Prostate gland (tissue), 2 donors: ENCODE measurements around the gene OGFOD3.

ENCODE experiments used
- POLR2AphosphoS5 ChIP-seq: sonication (generic); formaldehyde crosslinking; IDR thresholded peaks from one replicate; pipeline ENCODE4 v1.6.1; 2017; ENCODE audit warnings: antibody characterized with exemption
- TF ChIP-seq, protein P1 (sequence below), 4 experiments: fragments of 200-600 bp in 2 of 4; fragments of 450-650 bp in 2 of 4; sonication (generic) in 2 of 4; IDR thresholded peaks; 1 replicate in 3 of 4; 2 replicates in 1 of 4; pipeline ENCODE4 v1.5.1; 2016 to 2019; ENCODE audit warnings: antibody characterized with exemption in 4 of 4, mild to moderate bottlenecking in 2 of 4, moderate library complexity in 2 of 4

DNA sequence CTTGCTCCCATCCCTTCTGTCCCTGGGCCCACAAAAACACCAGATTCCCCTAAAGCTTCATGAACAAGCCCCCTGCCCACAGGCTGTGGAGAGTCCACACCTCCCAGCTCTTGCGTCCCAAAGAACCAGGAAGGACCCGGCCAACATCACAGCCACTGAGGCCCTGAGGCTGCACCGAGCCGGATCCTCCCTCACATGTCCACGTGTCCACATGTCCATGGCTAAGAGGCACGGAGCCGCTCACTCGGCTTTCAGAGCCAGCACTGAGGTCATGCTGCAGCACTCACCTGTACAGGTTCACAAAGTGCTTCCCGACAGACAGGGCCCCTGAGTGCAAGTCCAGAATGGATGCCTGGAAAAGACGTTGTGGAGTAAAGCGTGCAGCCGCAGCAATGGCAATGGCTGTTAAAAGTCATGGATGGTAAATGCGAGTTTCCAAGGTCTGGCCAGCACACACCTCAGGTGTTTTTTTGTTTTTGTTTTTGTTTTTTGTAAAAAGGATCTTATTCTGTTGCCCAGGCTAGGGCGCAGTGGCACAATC, 12.2 kb downstream of the OGFOD3 start:
- TF ChIP-seq, protein P1, sequence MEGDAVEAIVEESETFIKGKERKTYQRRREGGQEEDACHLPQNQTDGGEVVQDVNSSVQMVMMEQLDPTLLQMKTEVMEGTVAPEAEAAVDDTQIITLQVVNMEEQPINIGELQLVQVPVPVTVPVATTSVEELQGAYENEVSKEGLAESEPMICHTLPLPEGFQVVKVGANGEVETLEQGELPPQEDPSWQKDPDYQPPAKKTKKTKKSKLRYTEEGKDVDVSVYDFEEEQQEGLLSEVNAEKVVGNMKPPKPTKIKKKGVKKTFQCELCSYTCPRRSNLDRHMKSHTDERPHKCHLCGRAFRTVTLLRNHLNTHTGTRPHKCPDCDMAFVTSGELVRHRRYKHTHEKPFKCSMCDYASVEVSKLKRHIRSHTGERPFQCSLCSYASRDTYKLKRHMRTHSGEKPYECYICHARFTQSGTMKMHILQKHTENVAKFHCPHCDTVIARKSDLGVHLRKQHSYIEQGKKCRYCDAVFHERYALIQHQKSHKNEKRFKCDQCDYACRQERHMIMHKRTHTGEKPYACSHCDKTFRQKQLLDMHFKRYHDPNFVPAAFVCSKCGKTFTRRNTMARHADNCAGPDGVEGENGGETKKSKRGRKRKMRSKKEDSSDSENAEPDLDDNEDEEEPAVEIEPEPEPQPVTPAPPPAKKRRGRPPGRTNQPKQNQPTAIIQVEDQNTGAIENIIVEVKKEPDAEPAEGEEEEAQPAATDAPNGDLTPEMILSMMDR (IDR thresholded peaks at IDR 0.05) = no peak
- TF ChIP-seq POLR2AphosphoS5 = no peak
